DOHH2 (cell line): ENCODE measurements around the gene TPD52L2.
"Not testable (repeated sequence)": the region's sequence is repeated elsewhere in the genome, so short reads cannot be mapped to it uniquely, and the experiment has no call there.

ENCODE experiments used
- H3F3A ChIP-seq: fragments of 200-600 bp; sonication (generic), shearing (Covaris generic); 2 replicates; pipeline ENCODE4 v1.6.0; 2016; ENCODE audit warnings: antibody characterized with exemption, mild to moderate bottlenecking; ENCODE audit not compliant: control insufficient read depth, insufficient read depth
- H3K27ac ChIP-seq: fragments of 200-600 bp; sonication (generic); 2 replicates; pipeline ENCODE4 v1.5.1; 2014; ENCODE audit warnings: low read depth, mild to moderate bottlenecking, low read length, moderate library complexity
- H3K27me3 ChIP-seq: fragments of 200-600 bp; sonication (generic); 2 replicates; pipeline ENCODE4 v1.6.1; 2014; ENCODE audit warnings: mild to moderate bottlenecking, low read length, mixed read lengths; ENCODE audit not compliant: control insufficient read depth
- H3K36me3 ChIP-seq: fragments of 200-600 bp; sonication (generic); 2 replicates; pipeline ENCODE4 v1.6.1; 2014; ENCODE audit warnings: mild to moderate bottlenecking, low read length, moderate library complexity, mixed read lengths; ENCODE audit not compliant: control insufficient read depth
- H3K4me1 ChIP-seq: fragments of 200-600 bp; sonication (generic); 2 replicates; pipeline ENCODE4 v1.6.1; 2014; ENCODE audit warnings: mild to moderate bottlenecking, low read length, mixed read lengths; ENCODE audit not compliant: control insufficient read depth
- H3K4me2 ChIP-seq: fragments of 200-600 bp; sonication (generic); 2 replicates; pipeline ENCODE4 v1.6.0; 2014; ENCODE audit warnings: mild to moderate bottlenecking, low read length, moderate library complexity
- H3K4me3 ChIP-seq: fragments of 200-600 bp; sonication (generic); 2 replicates; pipeline ENCODE4 v1.5.1; 2014; ENCODE audit warnings: mild to moderate bottlenecking, low read length, mixed read lengths
- H3K79me2 ChIP-seq: fragments of 200-600 bp; sonication (generic); 2 replicates; pipeline ENCODE4 v1.6.1; 2014; ENCODE audit warnings: mild to moderate bottlenecking, low read length, mixed read lengths; ENCODE audit not compliant: control insufficient read depth
- H3K9me2 ChIP-seq: fragments of 200-600 bp; sonication (generic); replicated peaks from 2 replicates; pipeline ENCODE4 v1.6.1; 2014; ENCODE audit warnings: mild to moderate bottlenecking, low read length, mixed read lengths; ENCODE audit not compliant: control insufficient read depth
- H3K9me3 ChIP-seq: fragments of 200-600 bp; sonication (generic); 2 replicates; pipeline ENCODE4 v1.6.1; 2014; ENCODE audit warnings: antibody characterized with exemption, low read length, mixed read lengths; ENCODE audit not compliant: control insufficient read depth, insufficient read depth
- H4K20me1 ChIP-seq: fragments of 200-600 bp; sonication (generic); 2 replicates; pipeline ENCODE4 v1.6.0; 2014; ENCODE audit warnings: low read depth, mild to moderate bottlenecking, antibody characterized with exemption, low read length, moderate library complexity; ENCODE audit not compliant: control insufficient read depth, insufficient read depth
- CTCF ChIP-seq: fragments of 200-600 bp; sonication (generic); IDR thresholded peaks from one replicate; pipeline ENCODE4 v1.5.1; 2014; ENCODE audit warnings: antibody characterized with exemption, mild to moderate bottlenecking, low read depth, low read length; ENCODE audit not compliant: poor library complexity, severe bottlenecking
- EZH2phosphoT487 ChIP-seq: fragments of 200-600 bp; sonication (generic); IDR thresholded peaks from 2 replicates; pipeline ENCODE4 v1.6.1; 2017; ENCODE audit warnings: borderline replicate concordance, mild to moderate bottlenecking, antibody characterized with exemption, low read length, moderate library complexity, mixed read lengths

Gene TPD52L2

DNA sequence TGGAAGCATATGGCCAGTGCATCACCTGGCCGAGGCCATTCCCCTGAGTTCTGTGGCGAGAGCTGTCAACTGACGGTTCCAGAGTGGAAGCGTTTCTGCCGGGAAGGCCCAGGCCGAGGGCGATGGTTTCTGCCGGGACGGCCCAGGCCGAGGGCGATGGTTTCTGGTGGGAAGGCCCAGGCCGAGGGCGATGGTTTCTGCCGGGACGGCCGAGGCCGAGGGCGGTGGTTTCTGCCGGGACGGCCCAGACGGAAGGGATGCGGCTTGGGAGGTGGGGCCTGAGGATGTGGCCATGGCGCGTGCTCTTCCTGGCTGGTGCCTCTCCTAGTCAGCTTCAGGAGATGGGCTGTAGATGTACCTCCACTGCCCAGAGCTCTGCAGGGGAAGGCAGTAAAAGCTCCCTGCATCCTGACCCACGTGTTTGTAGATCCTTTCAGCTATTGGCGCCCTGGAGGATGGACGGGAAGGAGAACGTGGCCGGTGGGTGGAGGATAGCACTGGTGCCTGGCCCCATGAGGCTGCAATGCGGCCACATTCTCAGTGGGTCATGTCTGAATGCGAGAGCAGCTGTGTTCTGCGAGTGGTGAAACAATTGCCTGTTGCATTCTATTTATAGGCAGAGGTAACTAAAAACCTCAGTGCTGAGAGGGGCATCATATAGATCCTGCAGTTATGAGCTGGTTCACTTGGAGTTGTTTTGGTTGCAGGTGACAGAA lies 12.8 kb downstream of the TPD52L2 start:
- Histone ChIP-seq H3F3A (no peaks in the 10 kb centered on the region), H3K9me2 (no peaks in the 10 kb centered on the region), H3K9me3 (0 out of 2 replicates have a peak, but pooled peaks cover 3% of the 10 kb centered on the region), H3K27me3 (no peaks in the 10 kb centered on the region), H3K4me1 (no peaks in the 10 kb centered on the region), H3K27ac (no peak overlapping the region), H4K20me1 (no peaks in the 10 kb centered on the region), H3K4me3 (no peak overlapping the region), H3K79me2 (peaks cover 19% of the 10 kb centered on the region), H3K4me2 (no peak overlapping the region), H3K36me3 (peaks cover 57% of the 10 kb centered on the region)
- TF ChIP-seq CTCF (no peak), EZH2phosphoT487 (no peak)

GRCh38 chr20:63878899-63879663 lies 14.0 kb downstream of the TPD52L2 start:
- H3K27me3 ChIP-seq: no peaks in the 10 kb centered on the region
- TF ChIP-seq EZH2phosphoT487 (no peak), CTCF (no peak)
- peaks cover 19% of the 10 kb centered on the region for H3K79me2 ChIP-seq
- H4K20me1 ChIP-seq: no peaks in the 10 kb centered on the region
- no peaks in the 10 kb centered on the region for H3F3A ChIP-seq
- H3K27ac ChIP-seq: no peak overlapping the region
- H3K4me3 ChIP-seq: no peak overlapping the region
- H3K36me3 ChIP-seq: peaks cover 58% of the 10 kb centered on the region
- H3K9me2 ChIP-seq: no peaks in the 10 kb centered on the region
- H3K4me1 ChIP-seq: no peaks in the 10 kb centered on the region
- no peak overlapping the region for H3K4me2 ChIP-seq
- H3K9me3 ChIP-seq: 0 out of 2 replicates have a peak, but pooled peaks cover 3% of the 10 kb centered on the region

GRCh38 chr20:63880901-63881300 lies 15.8 kb downstream of the TPD52L2 start:
- H3K4me1 ChIP-seq, H3K27ac ChIP-seq, H4K20me1 ChIP-seq, H3K9me2 ChIP-seq, H3F3A ChIP-seq, H3K4me3 ChIP-seq, H3K9me3 ChIP-seq, H3K27me3 ChIP-seq, H3K4me2 ChIP-seq: not testable (repeated sequence)
- H3K79me2 ChIP-seq: peaks cover 19% of the 10 kb centered on the region
- H3K36me3 ChIP-seq: peaks cover 58% of the 10 kb centered on the region
